ENCODE results near the gene EGLN3.

The EGLN3 gene

GRCh38 chr14:33922125-33922524 is 28.7 kb downstream of the EGLN3 start:
- no peak overlapping the region for H3K4me3 ChIP-seq (ENCODE audit: low read depth, low read length)
- TF ChIP-seq, protein P1, sequence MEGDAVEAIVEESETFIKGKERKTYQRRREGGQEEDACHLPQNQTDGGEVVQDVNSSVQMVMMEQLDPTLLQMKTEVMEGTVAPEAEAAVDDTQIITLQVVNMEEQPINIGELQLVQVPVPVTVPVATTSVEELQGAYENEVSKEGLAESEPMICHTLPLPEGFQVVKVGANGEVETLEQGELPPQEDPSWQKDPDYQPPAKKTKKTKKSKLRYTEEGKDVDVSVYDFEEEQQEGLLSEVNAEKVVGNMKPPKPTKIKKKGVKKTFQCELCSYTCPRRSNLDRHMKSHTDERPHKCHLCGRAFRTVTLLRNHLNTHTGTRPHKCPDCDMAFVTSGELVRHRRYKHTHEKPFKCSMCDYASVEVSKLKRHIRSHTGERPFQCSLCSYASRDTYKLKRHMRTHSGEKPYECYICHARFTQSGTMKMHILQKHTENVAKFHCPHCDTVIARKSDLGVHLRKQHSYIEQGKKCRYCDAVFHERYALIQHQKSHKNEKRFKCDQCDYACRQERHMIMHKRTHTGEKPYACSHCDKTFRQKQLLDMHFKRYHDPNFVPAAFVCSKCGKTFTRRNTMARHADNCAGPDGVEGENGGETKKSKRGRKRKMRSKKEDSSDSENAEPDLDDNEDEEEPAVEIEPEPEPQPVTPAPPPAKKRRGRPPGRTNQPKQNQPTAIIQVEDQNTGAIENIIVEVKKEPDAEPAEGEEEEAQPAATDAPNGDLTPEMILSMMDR (IDR thresholded peaks at IDR 0.05; ENCODE audit: low read depth, low read length) = no peak

DNA sequence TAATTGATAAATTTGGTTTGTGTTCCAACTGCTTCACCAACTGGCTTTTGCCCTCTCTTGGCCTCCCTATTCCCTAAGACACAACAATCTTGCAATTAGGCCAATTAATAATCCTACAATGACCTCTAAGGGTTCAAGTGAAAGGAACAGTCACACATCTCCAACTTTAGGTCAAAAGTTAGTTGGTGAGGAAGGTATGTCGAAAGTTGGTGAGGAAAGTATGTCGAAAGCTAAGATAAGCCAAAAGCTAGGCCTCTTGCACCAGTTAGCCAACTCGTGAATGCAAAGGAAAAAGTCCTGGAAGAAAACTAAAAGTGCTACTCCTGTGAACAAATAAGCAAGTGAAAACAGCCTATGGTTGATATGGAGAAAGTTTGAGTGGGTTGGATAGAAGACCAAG is 32.6 kb downstream of the EGLN3 start:
- no peak overlapping the region for H3K4me3 ChIP-seq (ENCODE audit: low read depth, low read length)
- TF ChIP-seq, protein P1 (IDR thresholded peaks at IDR 0.05; ENCODE audit: low read depth, low read length) = no peak

DNA sequence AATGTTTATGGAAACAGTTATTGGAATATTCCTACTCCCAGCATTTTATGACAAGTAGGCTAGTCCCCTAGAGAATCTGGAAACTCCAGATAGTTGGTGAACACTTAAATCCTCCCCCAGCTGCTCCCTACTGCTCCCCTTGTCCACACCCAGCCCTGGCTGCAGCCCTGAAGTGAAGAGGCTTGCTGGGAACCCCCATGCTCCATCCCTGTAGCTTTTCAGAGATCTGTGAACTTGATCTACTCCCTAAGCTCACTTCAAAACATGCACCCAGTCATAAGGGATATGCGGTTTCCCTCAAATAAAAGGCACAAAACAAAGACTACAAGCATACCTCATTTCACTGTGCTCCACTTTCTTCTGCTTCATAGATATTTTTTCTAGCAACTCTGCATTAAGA is 33.2 kb downstream of the EGLN3 start:
- H3K4me3 ChIP-seq (ENCODE audit: low read depth, low read length) = no peak overlapping the region
- TF ChIP-seq, protein P1 (IDR thresholded peaks at IDR 0.05; ENCODE audit: low read depth, low read length) = no peak

- H3K4me3 ChIP-seq (ENCODE audit: low read depth, low read length) = no peak overlapping the region
- TF ChIP-seq, protein P1 (IDR thresholded peaks at IDR 0.05; ENCODE audit: low read depth, low read length) = no peak
Observed at GRCh38 chr14:33916663-33917565, 34.0 kb downstream of the EGLN3 start.

DNA sequence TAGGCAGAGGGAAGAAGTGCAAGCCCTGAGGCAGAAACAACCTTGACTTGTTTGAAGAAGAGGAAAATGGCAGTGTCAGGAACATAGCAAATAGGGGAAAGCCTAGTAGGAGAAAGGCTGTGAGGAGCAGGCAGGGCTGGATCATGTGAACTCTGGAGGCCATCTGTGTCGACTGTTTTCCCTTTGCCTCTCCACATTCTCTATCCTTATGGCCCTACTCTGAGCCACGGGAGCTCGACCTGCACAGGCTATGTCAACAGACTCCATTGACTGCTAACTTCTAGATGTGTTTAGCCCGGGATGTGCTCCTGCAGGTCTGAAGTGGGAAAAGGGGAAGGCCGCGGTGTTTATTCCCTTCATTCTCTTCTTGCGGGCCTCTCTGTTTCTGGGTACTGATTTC is 35.2 kb downstream of the EGLN3 start:
- TF ChIP-seq, protein P1 (IDR thresholded peaks at IDR 0.05; ENCODE audit: low read depth, low read length) = no peak
- H3K4me3 ChIP-seq (ENCODE audit: low read depth, low read length) = no peak overlapping the region

DNA sequence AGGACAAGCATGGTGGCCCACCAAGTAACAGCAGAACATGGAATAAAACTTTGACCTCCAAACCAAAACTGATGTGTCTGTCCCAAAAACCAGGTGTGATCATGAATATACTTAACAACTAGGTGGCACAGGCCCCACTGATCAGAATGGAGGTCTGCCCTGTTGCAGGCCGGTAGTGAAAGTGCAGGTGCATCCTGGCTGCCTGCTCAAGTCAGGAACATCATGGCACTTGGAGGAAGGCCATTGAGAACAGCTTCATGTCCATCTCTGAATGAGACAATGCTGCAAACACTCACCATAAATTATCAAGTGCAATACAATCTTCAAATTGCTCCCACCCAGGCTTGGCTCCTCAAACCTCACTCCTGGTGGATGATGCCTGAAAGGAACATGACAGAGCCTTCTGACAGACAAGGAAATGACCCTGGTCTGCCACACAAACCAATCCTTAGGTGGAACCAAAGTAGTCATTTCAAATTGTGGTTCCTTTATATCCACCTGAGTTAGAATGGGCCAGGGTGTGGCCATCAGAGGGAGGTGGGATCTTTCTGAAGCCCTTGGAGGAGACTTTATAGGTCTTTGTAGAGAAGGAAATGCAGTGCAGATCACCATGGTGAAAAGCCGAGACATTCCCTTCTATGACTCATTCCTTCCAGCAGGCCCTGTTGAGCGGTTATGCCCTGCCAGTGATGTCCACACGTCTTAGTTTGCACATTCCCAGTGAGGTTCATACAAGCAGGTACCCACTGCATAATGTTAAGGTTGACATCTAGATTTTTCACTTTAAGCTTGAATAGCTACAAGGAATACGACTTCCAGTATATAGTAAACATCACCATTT is 36.0 kb downstream of the EGLN3 start:
- no peak overlapping the region for H3K4me3 ChIP-seq (ENCODE audit: low read depth, low read length)
- TF ChIP-seq, protein P1 (IDR thresholded peaks at IDR 0.05; ENCODE audit: low read depth, low read length) = no peak

- H3K4me3 ChIP-seq (ENCODE audit: low read depth, low read length) = no peak overlapping the region
- TF ChIP-seq, protein P1 (IDR thresholded peaks at IDR 0.05; ENCODE audit: low read depth, low read length) = no peak
Observed at GRCh38 chr14:33911046-33911445, 39.8 kb downstream of the EGLN3 start.
